CD4-positive, alpha-beta T cell (primary cell): ENCODE measurements around the gene LSR. TPM values are rescaled to one million over a fixed set of nuclear protein-coding genes. Genes with fewer than 3 reads are reported as not detected.

Experiments
- ATAC-seq: fragments of 200-7000 bp; cut with Tn5 transposase; one replicate; pipeline ENCODE4 v1.10.0; 2022; ENCODE audit warnings: mild to moderate bottlenecking; ENCODE audit not compliant: poor library complexity
- CTCF ChIA-PET: fragments of 350-600 bp; sonication (Branson Sonifier 250); formaldehyde crosslinking; loops from one replicate; lab custom pipeline; 2021; ENCODE audit warnings: antibody characterized with exemption, inconsistent platforms; lab: Charles Lee
- POLR2A ChIA-PET: fragments of 350-600 bp; sonication (Branson Sonifier 250); formaldehyde crosslinking; loops from one replicate; lab custom pipeline; 2021; ENCODE audit warnings: antibody characterized with exemption, inconsistent platforms; lab: Charles Lee
- DNase-seq, 14 experiments: peaks; one replicate each; pipeline ENCODE4 v3.0.0-alpha.2; 2013 to 2020; ENCODE audit warnings: mixed read lengths in 2 of 14
- H3K27ac ChIP-seq, 2 donors: one replicate each; pipeline versions ENCODE4 v1.5.1 to v1.7.0; 2013; ENCODE audit warnings: low read length in 2 of 2, low read depth in 1 of 2, mild to moderate bottlenecking in 1 of 2
- H3K27me3 ChIP-seq, 2 experiments: 1 replicate in 1 of 2; 2 replicates in 1 of 2; pipeline versions ENCODE4 v1.6.1 to v1.7.0; 2013; ENCODE audit warnings: low read length in 2 of 2, control low read depth in 1 of 2, mild to moderate bottlenecking in 1 of 2, moderate library complexity in 1 of 2; ENCODE audit not compliant: insufficient read depth in 2 of 2, control insufficient read depth in 1 of 2
- H3K36me3 ChIP-seq: one replicate; pipeline ENCODE4 v1.6.1; 2013; ENCODE audit warnings: low read length, control low read depth; ENCODE audit not compliant: insufficient read depth
- H3K4me1 ChIP-seq: one replicate; pipeline ENCODE4 v1.6.1; 2013; ENCODE audit warnings: low read length, control low read depth; ENCODE audit not compliant: insufficient read depth
- H3K4me3 ChIP-seq: one replicate; pipeline ENCODE4 v1.5.1; 2013; ENCODE audit warnings: mild to moderate bottlenecking, low read length, moderate library complexity
- H3K9me3 ChIP-seq, 2 experiments: 1 replicate in 1 of 2; 2 replicates in 1 of 2; pipeline versions ENCODE4 v1.6.1 to v1.7.0; 2013; ENCODE audit warnings: low read length in 2 of 2, mild to moderate bottlenecking in 2 of 2, control low read depth in 1 of 2, moderate library complexity in 1 of 2; ENCODE audit not compliant: control insufficient read depth in 1 of 2, insufficient read depth in 1 of 2
- H3K27ac Mint-ChIP-seq: one replicate; pipeline ENCODE4 v1.8.0; 2020; ENCODE audit warnings: mixed read lengths
- H3K27me3 Mint-ChIP-seq: one replicate; pipeline ENCODE4 v1.8.0; 2021; ENCODE audit warnings: mixed read lengths
- H3K36me3 Mint-ChIP-seq: one replicate; pipeline ENCODE4 v1.8.0; 2021; ENCODE audit warnings: low read depth, mixed read lengths
- H3K4me1 Mint-ChIP-seq: one replicate; pipeline ENCODE4 v1.8.0; 2021; ENCODE audit warnings: low read depth, mixed read lengths
- H3K4me3 Mint-ChIP-seq: one replicate; pipeline ENCODE4 v1.8.0; 2020; ENCODE audit warnings: mild to moderate bottlenecking, mixed read lengths
- H3K9me3 Mint-ChIP-seq: one replicate; pipeline ENCODE4 v1.8.0; 2020; ENCODE audit warnings: mixed read lengths
- CTCF ChIP-seq: fragments of 200-600 bp; IDR thresholded peaks from one replicate; pipeline ENCODE4 v1.8.0; 2022; ENCODE audit warnings: antibody characterized with exemption, mild to moderate bottlenecking
- intact Hi-C, 2 experiments: fragments of 100-400 bp; cut with DNase I in 1 of 2; cut with micrococcal nuclease in 1 of 2; formaldehyde crosslinking; loops; one replicate each; pipeline versions ENCODE4 v1.15.1 to v1.9.0; 2023 to 2025; cut with DNase I, micrococcal nuclease
- total RNA-seq, 174 experiments: library from RNA in 2 of 174; stranded (reverse) in 2 of 174; gene quantifications; one replicate each; pipeline ENCODE4 v1.2.3 and lab custom pipeline; 2021 to 2026

LSR gene
- total RNA-seq, 2 experiments from 2014 or later: 45.0 to 47.9 TPM

- H3K4me1 ChIP-seq: peaks cover 13% of the 10 kb centered on the region
- Mint-ChIP-seq H3K9me3 (no peaks in the 10 kb centered on the region), H3K4me1 (no peaks in the 10 kb centered on the region), H3K27me3 (no peaks in the 10 kb centered on the region), H3K27ac (no peak overlapping the region), H3K4me3 (no peak overlapping the region), H3K36me3 (no peaks in the 10 kb centered on the region)
- intact Hi-C loops: no loop called here
- ChIA-PET POLR2A (no interaction called here), CTCF (no interaction called here)
- no peaks in the 10 kb centered on the region for H3K36me3 ChIP-seq
- H3K27ac ChIP-seq: no peak overlapping the region
- H3K9me3 ChIP-seq: no peaks in the 10 kb centered on the region
- H3K4me3 ChIP-seq: no peak overlapping the region
- ATAC-seq (no peak), DNase-seq (no peak)
- no peak for TF ChIP-seq CTCF
- H3K27me3 ChIP-seq: no peaks in the 10 kb centered on the region
Measured at GRCh38 chr19:35315883-35316282, 67.1 kb downstream of the LSR start.

- Histone ChIP-seq H3K4me3 (no peak overlapping the region), H3K36me3 (no peaks in the 10 kb centered on the region), H3K9me3 (peaks cover 0 to under 1% of the 10 kb centered on the region in 2 experiments), H3K4me1 (peaks cover 13% of the 10 kb centered on the region), H3K27me3 (no peaks in the 10 kb centered on the region), H3K27ac (no peak overlapping the region)
- ATAC-seq (no peak), DNase-seq (no peak)
- intact Hi-C loops: no loop called here
- Mint-ChIP-seq H3K9me3 (no peaks in the 10 kb centered on the region), H3K4me1 (no peaks in the 10 kb centered on the region), H3K4me3 (no peak overlapping the region), H3K27ac (no peak overlapping the region), H3K36me3 (no peaks in the 10 kb centered on the region), H3K27me3 (no peaks in the 10 kb centered on the region)
- POLR2A ChIA-PET: no interaction called here
- CTCF ChIA-PET: no interaction called here
- TF ChIP-seq CTCF: no peak
Measured at GRCh38 chr19:35316560-35316959, 67.8 kb downstream of the LSR start.

Other genes with a start within 250 kb of the LSR start
- 100 to 1,000 TPM; 221 to 229 TPM for gene GRAMD1A, start 248.7 kb upstream of the LSR start, total RNA-seq
- gene SCN1B, start 218.5 kb upstream of the LSR start, total RNA-seq: 1 to 10 TPM; 1.4 to 2.3 TPM
- not detected for gene HPN, start 207.3 kb upstream of the LSR start, total RNA-seq
- not detected for gene FXYD3, start 133.2 kb upstream of the LSR start, total RNA-seq
- gene LGI4, start 113.9 kb upstream of the LSR start, total RNA-seq: under 1 TPM; 0.69 to 0.70 TPM
- gene FXYD1, start 110.2 kb upstream of the LSR start, total RNA-seq: 1 to 10 TPM; 2.1 to 2.4 TPM
- 10 to 100 TPM; 15.3 to 15.6 TPM for gene FXYD7, start 105.7 kb upstream of the LSR start, total RNA-seq
- gene FXYD5, start 94.3 kb upstream of the LSR start, total RNA-seq: 100 to 1,000 TPM; 587 to 615 TPM
- gene FAM187B, start 20.3 kb upstream of the LSR start, total RNA-seq: not detected
- gene USF2, start 20.0 kb downstream of the LSR start, total RNA-seq: 100 to 1,000 TPM; 335 to 344 TPM
- gene HAMP, start 33.5 kb downstream of the LSR start, total RNA-seq: 1 to 10 TPM; 1.5 to 1.6 TPM
- gene MAG, start 43.2 kb downstream of the LSR start, total RNA-seq: not detected
- under 1 TPM; 0.52 to 0.67 TPM for gene CD22, start 80.2 kb downstream of the LSR start, total RNA-seq
- gene FFAR1, start 98.9 kb downstream of the LSR start, total RNA-seq: not detected
- gene FFAR3, start 109.5 kb downstream of the LSR start, total RNA-seq: not detected
- under 1 TPM in 1 of 2 experiments, not detected in 1; 0.14 TPM for gene GPR42, start 122.1 kb downstream of the LSR start, total RNA-seq
- gene FFAR2, start 199.3 kb downstream of the LSR start, total RNA-seq: under 1 TPM in 1 of 2 experiments, not detected in 1; 0.41 TPM
- gene KRTDAP, start 241.5 kb downstream of the LSR start, total RNA-seq: not detected